G401.6 (cell line): Measurements from ENCODE around the gene FHIT.
A peak's percentile ranks its signal among the peaks of the same experiment; 100 is the strongest.
"Not testable (repeated sequence)": the region's sequence is repeated elsewhere in the genome, so short reads cannot be mapped to it uniquely, and the experiment has no call there.

Source experiments
- FAIRE-seq: peaks from 2 replicates; lab custom pipeline; 2012; peaks lifted over from hg19 to GRCh38; lab: Jason Lieb, UNC

Gene FHIT

DNA sequence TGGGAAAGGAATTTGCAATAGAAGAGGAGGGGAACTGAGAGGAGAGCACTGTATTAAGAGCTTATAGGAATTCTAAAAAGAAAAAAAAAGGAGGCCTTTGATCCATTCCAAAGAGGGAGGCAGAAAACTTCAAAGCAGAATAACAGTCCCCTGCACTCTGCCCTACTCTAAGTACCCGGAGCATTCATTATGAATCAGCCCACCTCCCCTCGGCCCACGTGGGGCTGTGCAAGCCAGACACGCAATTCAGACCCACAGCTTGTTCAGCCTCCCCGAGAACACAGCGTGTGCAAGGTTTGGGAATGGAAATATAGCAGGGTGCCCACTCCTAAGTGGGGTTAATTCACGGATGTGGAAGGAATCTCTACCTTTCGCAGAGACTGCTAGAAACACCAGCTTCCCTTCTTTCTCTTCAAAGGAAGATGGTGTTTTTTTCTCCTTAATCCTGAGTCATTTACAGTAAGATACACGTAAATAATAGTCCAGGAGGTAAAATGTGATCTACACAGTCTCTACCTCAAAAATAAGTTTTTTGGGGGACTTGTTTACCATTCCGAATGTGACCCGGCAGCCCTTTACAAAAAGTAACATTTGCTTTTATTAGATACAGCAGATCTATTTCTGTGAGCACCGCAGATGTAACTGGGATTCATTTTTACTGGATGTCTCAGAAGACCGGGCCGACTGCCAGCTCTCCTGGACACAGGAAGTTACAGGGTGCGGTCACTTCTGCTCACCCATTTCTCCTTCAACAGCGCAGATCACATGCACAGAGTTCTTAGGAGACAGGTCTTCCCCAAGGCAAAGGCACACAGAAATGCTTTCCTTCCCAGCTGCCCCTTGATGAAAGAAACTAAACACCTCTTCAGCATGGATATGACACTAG, 1433.0 kb downstream of the FHIT start:
- FAIRE-seq: peak; percentile 92

DNA sequence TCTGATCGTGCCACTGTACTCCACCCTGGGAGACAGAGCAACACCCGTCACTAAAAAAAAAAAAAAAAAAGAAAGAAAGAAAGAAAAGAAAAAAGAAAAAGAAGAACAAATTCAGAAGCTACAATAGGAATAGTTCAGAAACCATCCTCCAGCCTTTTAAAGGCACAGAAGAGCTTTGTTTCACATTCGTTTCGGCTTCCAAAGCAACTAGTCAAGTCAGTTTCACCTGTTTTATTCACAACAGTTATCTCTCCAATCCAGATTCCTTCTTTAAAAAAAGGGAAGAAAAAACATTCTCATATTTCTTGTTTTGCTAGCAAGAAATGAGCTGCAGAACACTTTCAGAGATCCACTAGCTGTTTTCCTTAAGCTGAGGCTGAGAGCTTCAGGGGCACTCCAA, 1433.7 kb downstream of the FHIT start:
- no peak for FAIRE-seq

DNA sequence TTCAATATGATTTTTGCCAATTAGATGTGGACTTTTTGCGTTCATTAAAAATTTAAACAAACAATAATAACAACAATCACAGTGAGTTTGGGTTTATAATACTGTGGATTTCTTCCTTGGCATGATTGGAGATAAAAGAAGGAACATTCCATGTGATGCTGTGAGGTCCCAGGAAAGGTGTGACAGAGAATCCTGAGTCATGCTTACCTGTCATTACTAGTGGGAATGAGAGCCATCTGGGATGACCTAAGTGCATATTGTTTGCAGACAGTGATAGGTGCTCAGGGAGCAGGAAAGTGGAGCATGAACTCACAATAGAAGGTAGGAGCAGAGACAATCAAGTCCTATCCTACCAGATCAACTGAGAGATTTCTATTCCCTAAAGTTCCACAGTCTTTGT, 1434.9 kb downstream of the FHIT start:
- no peak for FAIRE-seq

DNA sequence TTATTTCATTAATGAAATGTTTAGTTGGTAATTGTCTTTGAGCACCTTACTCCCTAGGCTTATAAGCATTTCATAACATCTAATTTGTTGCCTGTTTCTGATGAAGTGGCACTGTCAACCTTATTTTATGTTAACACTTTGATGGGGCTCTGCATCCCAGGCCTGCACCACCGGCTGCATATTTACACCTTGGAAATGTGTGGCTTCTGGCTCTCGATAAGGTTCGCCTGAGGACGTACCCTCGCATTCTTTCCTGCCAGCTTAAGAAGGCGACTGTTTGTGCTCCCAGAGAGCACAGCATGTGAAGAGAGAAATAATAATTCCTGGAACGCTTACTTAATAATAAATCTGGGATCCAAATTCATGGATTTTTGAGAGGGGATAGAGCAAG, 1438.1 kb downstream of the FHIT start:
- no peak for FAIRE-seq

DNA sequence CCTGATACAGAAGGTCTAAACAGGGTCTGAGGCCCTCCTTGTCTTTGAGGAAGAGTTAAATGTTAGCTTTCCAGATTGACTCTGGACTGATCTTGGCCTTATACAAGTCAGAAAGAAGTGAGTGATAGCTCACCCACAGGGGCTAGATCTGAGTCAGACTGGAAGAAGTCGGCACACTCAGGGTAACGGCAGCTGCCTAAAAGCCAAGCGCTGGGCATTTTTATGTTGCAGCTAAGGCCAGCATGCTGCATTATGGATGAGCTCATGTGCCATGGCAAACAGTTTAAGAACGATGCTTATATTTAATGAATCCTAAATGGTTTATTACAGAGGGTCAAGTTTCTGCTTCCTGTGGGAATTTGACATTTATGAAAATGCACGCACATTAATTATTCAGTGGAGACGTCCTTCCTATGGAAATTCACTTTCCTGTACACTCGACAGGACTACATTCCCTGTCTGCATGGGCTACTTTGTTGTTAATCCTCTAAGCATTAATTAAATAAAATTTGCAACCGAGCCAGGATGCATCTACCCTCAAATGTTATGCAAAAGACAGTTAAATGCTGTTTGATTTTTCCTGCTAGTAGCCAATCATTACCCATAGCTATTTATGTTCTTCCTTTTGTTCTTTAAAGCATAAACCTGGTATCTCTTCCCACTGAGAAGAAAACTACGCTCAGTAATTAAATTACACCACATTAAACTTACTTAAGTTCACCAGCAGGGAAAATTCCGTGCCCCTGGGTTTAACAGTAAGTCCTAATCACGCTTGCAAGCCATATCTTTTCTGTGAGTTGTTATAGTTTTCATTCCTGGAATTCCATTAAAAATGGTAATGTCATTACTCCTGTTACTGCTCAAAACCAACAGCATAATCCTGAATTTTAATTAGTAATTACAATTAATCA, 1438.8 kb downstream of the FHIT start:
- FAIRE-seq: peak; percentile 99

DNA sequence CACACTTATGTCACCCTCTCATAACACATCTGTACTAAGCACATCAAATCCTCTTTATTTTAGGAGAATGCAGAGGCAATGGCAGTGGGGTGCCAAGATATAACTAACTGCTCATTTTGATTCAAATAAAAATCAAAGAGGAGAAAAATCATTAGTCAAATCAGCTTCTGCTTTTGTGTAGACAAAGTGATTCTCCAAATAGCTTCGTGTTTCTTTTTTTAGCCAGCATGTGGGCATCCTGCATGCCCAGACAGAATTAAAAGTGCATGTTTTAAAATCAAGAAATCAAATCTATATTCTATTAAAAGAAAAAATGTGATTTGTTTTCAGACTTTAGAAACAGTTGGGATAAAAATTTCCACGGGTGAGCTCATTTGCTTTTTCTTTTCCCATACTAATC, 1440.1 kb downstream of the FHIT start:
- FAIRE-seq: no peak

DNA sequence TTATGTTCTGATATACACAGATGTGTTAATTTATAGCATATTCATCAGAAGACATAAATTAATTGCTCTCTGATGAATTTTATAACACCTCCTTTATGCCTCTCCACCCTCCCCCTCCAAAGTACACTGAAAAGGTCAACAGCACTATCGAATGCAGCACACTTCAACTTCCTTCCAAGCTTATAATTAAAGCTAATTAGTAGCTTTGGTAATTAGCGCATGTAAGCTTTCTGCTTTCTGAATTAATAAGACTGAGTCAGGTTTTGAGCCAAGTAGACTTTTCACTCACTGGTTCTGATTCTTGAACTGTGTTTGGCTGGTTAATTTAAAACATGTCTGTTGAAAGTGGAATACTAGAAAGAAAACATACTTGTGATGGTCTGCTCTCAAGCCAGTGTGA, 1440.6 kb downstream of the FHIT start:
- FAIRE-seq: peak; percentile 85

DNA sequence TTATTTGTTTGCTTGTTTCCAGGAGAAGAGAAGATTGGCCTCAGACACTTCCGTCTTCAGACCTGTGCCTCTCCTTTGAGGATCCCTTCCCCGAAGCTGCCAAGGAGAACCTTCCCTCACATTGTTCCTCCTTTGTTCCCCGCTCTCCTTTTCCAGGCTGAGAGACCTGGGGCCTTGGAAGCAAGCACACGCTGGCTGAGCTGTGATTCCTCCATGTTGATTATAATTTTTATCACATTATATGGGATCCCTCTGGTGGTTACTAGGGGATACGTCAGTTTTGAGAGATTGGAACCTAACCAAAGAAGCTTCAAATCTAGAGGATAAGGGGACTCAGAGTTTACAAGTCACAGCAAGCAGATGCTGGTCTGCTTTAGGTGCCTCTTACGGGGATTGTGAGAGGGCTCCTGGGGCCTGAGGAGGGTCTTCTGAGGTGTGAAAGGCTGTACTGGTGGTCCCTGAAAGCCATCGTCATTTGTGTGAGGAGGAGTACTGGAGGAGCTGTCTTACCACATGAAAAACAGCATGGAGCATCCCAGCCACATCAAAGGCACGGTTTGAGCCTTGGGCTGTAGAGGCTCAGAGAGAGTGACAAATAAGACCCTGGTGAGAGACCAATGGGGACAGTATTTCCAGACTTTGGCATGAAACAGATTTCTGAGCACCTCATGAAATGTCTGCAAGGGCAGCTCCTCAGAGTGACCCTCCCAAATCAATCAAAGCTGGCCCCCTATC, 1441.4 kb downstream of the FHIT start:
- no peak for FAIRE-seq

DNA sequence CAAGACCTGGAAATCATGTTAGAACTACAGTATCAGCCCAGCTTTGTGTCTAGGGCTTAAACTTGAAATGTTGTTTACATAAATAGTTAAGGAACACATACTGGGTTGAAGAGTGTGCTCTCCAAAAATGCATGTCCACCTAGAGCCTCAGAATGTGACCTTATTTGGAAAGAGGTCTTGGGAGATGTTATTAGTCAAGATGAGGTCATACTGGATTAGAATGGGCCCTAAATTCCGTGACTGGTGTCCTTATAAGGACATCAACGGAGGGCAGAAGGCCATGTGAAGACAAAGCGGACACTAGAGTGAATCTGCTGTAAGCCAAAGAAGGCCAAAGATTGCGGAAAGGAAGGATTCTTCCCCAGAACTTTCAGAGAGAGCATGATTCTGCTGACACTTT, 1442.2 kb downstream of the FHIT start:
- peak; percentile 98 for FAIRE-seq

DNA sequence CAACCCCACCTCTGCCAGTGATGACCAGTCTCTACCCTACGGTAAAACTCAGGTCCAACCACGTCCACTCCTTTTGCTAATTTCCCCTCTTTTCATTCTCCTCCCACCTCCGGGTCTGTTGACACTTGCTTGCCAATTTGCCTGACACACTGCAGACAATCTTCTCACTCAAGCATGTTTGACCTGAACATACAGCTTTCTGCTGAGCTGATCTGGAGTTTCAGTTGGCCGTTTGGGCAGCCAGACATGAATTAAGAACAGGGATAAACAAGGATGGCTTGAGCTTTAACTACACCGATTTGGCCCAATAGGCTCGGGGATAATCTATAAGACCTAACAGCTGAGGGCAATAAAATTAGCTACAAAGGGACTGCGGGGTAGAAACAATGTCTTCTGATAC, 1442.8 kb downstream of the FHIT start:
- no peak for FAIRE-seq

DNA sequence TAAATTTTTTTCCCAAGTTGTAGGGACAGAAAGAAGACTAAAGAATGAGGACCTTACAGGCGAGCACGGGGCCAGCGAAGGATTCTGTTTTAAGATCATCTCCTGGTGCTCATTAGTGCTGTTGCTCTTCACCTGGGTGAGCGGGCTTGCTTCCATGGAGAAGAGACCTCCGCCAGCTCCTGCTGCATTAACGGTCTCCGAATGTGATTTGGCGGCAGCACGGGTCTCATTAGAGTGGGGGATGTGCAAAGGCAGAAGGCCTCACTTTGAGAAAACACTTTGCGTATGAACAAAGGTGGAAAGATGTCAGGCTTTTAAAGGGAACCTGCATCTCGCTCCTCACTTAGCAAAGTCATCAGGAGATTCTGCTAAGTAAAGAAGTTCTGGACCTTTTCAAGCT, 1448.0 kb downstream of the FHIT start:
- peak; percentile 72 for FAIRE-seq

DNA sequence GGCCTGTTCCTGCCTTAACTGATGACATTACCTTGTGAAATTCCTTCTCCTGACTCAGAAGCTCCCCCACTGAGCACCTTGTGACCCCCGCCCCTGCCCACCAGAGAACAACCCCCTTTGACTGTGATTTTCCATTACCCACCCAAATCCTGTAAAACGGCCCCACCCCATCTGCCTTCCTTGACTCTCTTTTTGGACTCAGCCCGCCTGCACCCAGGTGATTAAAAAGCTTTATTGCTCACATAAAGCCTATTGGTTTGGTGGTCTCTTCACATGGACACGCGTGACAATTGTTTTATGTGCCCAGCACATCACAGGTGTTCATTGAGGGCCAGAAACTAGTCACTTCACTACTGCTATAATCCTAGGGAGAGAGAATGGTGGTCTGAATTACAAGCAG, 1448.8 kb downstream of the FHIT start:
- FAIRE-seq: not testable (repeated sequence)

DNA sequence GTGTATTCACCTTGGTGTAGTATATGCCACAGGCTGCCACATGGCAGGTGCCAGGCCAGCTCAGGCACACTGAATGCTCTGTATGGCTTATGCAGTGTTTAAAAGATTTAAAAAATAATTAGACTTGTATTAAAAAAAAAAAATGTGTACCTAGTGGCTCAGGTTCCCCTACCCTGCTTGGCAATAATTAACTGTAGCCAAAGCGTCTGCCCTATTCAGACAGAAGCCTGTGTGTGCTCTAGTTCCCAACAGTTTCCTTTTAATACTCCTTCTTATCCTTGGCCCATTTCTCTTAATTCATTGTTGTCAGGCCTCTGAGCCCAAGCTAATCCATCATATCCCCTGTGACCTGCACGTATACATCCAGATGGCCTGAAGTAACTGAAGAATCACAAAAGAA, 1449.2 kb downstream of the FHIT start:
- peak; percentile 97 for FAIRE-seq

DNA sequence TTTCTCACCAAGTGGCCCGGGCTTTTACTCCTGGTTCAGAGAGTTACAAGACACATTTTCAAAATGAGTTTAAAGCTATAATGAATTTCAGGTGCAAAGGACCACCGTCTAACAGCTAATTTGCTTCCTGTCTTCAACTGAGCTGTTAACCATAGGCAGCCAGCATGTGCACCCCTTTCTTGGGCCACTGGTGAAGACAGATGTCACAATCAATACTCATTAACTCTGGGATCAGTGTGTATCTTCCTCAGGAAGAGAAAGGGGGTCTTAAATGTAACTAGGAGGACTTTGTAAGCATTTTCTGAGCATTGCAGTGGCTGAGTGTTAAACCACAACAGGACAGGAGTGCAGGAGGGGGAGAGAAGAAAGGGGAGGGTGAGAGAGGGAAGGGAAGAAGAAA, 1450.8 kb downstream of the FHIT start:
- FAIRE-seq: no peak

DNA sequence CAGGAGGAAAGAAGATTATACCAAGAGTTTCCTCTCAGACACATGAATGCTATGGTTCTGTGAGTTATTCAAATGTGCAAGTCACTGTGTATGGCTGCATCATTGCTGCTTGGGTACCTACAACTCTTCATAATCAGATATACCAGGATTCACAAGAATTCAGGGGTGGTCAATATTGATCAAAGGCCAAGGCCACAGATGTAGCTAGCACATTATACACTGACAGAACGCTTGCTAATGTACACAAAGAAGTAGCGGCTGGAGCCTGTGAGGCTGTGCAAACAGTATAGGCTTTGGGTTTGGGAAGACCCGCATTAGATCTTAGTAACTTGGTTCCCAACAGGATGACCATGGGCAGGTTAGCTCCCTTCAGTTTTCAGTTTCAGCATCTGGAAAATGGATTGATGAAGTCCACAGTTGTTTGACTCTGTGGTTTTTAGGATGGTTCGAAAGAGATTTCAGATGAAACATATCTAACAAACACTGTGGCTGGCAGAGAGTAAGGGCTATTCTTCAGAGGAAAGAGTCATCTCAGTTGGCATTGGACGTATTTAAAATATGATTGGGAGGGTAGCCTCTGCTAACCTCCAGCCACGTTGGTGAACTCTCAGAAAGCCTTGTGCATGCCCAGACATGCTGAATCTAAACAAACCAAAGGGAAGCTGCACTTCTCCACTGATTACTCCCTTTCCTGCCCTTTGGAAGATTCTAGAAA, 1452.7 kb downstream of the FHIT start:
- FAIRE-seq: no peak

DNA sequence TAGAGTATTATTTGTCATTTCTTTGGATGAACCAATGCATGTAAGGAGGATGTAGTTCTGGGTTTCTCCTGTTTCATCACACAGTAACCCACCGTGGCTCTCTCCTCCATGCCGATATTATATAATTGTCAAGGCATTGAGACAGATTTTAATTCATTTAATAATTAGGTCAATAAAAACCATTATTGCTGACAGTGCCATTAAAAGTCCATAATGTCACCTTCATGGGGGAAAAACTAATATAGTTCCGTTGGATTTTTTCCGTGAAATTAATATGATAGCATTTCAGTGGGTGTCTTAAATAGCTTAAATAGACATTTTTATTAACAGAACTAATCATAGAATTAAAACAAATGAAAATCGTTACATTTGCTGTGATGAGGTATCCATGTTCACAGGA, 1453.7 kb downstream of the FHIT start:
- no peak for FAIRE-seq

DNA sequence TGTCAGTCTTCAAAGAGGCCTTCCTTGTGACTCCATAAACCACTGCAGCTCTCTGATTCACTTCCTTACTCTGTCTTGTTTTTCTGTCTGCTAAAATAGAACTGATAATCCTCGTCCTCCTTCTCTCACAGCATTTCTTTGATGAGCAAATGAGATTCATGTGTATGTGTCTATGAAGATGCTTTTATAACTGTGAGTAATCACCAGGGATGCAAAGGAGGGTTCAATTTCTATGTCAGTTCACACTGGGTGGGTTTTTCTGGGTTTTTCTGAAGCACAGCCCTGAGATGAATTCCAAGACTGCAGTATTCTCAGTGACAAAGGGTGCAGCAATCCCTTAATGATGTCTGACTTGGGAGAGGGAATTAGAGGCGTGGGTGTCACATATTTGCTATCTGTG, 1454.8 kb downstream of the FHIT start:
- peak; percentile 66 for FAIRE-seq

DNA sequence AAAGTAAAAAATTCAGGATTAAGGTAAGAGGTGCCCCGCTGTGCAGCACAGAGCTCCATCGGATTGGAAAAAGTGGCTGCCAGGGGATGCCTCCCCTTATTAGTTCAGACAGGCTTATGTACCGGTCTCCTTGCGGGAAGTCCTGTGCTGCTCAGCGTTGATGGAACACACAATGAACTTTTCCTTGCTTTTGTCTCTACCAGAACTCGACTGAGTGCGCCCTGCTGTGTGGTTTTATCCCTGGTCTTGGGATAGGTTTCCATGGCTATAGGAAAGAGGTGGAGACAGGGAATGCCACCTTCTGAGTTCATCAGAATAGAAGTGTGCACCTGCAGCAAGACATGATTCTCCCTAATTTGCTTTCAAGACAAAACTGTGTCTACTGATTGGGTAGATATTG, 1455.5 kb downstream of the FHIT start:
- peak; percentile 96 for FAIRE-seq

DNA sequence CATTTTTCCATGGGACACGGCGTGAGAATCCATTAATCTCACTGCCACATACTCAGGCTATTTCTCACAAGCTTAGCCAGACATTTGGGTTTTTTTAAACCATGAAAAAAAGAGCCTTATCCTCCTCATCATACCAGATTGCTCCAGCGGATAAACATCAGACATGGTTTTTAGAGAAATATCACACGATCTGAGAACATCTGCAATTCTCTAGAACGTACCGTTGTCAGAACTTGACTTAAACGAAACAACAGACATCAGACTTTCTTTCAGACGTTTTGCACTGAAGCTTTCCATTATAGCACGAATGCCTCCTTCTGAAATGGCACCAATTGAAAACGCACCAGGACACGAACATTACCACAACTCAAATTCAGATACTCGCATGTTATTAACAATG, 1457.3 kb downstream of the FHIT start:
- FAIRE-seq: no peak

DNA sequence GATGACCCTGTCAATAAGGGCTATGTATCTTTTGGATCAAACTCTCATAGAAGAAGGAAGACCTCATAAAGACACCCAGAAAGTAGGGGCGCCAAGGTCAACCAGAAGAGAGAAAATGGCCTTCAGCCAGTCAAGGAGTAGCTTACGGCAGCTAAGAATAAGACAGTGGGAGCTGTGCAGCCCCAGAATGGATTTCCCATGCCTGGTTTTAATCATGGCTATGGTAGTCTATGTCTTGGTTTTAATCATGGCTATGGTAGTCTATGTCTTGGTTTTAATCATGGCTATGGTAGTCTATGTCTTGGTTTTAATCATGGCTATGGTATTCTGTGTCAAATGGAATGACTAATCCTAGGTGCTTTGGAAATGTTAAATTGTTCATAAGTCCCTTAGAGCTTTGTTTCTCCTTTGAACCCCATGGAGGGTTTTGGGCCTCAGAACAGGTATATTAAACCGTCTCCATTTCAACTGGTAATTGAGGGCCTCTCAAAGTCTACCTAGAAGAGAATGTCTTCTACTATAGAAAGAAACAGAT, 1459.4 kb downstream of the FHIT start:
- no peak for FAIRE-seq

DNA sequence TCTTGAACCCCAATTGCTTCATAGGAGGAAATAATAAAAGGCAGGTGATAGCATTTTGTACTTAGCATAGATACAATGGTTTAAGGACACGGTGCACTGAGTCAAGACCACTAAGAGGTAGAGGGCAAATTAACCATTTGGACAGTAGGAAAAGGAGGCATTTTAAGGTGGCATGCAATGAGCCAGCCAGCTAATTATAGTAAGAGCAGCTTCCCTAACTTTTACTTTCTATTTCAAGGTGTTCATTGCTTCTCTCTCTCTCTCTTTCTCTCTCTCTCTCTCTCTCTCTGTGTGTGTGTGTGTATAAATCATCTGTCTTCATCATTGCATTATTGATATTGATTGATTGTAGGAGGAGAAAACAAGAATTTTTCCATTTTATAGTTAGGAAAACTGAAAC, 1461.0 kb downstream of the FHIT start:
- no peak for FAIRE-seq

DNA sequence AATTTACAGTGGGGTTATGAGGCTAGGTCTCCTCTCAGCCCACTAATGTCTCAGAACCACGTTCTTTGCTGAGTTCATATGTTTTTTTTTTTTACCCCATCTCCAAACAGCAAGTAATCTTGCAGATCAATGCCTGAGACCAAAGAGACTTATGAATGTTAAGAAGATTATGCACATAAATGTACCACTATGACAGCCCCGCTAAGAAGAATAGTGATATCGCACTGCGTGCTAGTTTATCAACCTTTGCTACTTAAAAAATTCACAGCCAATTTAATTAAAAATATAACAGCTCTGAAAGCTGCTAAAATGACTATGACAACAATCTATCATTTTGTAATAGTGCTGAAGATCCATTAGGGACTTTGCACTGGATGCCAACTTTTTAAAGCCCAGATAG, 1462.5 kb downstream of the FHIT start:
- FAIRE-seq: peak; percentile 25
